Loucy (cell line): Measurements from ENCODE around the gene SOST.

Source experiments
- CTCF ChIP-seq: fragments of 200-600 bp; sonication (generic); conservative IDR thresholded peaks from 2 replicates; pipeline ENCODE4 v1.5.1; 2014; ENCODE audit warnings: mild to moderate bottlenecking, antibody characterized with exemption, low read length
- EZH2phosphoT487 ChIP-seq: fragments of 200-600 bp; IDR thresholded peaks from 2 replicates; pipeline ENCODE4 v1.6.1; 2018; ENCODE audit warnings: antibody characterized with exemption, mild to moderate bottlenecking, moderate library complexity, borderline replicate concordance

DNA sequence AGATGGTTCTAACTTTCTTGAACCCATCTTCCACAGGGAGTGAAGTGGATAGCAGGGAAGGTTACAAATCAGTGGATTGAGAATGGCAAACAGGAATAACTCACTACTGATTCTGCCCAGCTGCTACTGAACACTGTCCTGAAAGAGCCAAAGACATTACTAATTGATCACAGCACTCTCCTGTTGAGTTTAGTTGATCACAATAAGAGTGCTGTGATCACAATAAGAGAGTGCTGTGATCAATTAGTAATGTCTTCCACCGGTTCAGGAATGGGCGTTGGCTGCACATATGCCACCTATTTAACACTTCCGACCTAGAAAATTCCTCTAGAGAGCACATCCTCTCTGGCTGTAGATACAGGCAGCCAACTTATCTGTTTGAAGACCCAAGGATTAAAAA, 33.0 kb upstream of the SOST start:
- no peak for TF ChIP-seq CTCF
- TF ChIP-seq EZH2phosphoT487: no peak
